AG10803 (cell line): Measurements from ENCODE around the gene DENND1A.

Source experiments
- DNase-seq: peaks from one replicate; pipeline ENCODE4 v3.0.0; 2010; ENCODE audit warnings: low read depth
- H3K4me3 ChIP-seq: 2 replicates; pipeline ENCODE4 v1.5.1; 2011; ENCODE audit warnings: mild to moderate bottlenecking, low read length, control low read depth
- CTCF ChIP-seq: conservative IDR thresholded peaks from 2 replicates; pipeline ENCODE4 v1.5.1; 2011; ENCODE audit warnings: mild to moderate bottlenecking, low read length, control low read depth, inconsistent platforms

The DENND1A gene

DNA sequence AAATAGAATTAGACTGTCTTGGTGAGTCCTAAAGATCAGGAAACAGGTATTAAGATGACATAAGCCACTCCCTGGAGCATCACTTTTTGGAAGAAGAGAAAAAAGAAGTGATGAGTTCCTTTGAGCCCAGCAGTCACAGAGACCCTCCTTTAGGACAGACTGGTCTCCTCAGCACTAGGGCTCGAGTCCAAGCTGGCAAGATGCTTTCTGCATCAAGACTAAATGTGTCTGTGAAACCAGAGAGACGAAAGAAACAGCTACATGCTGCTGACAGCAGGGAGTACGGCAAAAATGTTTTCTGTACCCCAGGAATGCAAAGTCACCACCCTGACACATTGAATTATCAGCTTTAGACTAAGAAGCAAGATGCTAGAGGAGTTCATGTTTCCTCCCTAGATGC, 389.5 kb downstream of the DENND1A start:
- no peak for DNase-seq
- no peak for TF ChIP-seq CTCF
- H3K4me3 ChIP-seq, result no peak overlapping the region

DNA sequence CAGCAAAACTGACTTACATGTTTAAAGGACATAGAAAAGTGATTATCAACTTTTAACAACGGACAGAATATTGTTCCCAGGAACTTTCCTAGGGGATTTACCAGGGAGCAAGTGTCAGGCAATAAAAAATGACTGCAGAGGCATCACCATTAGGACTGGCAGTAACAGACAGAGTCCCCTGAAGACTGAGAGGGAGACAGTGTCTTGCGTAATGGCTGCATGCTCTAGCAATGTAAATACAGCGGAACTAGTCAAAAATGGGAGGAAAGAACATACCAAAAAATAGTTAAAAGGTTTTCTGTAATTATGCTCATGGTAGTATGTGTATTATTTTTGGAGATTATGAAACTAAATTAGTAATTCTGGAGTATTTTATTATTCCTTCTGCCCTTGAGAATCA, 392.1 kb downstream of the DENND1A start:
- no peak for TF ChIP-seq CTCF
- no peak overlapping the region for H3K4me3 ChIP-seq
- DNase-seq, result no peak

DNA sequence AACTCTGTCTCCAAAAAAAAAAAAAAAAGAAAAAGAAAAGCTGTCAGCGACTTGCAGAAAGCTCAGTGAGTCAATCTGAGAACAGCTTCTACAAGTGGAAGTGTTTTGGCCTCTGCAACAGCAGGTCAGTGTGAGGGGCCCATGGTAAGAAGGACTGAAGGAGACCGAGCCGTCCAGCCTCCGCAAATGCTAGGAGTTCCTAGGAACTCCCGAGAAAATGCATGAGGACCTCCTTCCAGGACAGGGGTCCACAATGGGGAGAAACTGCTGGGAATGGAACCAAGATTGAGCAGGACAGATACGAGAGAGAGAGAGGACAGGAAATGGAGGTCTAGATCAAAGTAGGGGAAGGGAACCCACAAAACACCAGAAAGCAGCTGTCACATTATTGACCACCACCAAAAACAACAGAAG, 393.5 kb downstream of the DENND1A start:
- no peak overlapping the region for H3K4me3 ChIP-seq
- no peak for DNase-seq
- TF ChIP-seq CTCF, result no peak

- no peak for TF ChIP-seq CTCF
- H3K4me3 ChIP-seq, result no peak overlapping the region
- no peak for DNase-seq
These were observed 395.6 kb downstream of the DENND1A start for GRCh38 chr9:123534336-123534735.

DNA sequence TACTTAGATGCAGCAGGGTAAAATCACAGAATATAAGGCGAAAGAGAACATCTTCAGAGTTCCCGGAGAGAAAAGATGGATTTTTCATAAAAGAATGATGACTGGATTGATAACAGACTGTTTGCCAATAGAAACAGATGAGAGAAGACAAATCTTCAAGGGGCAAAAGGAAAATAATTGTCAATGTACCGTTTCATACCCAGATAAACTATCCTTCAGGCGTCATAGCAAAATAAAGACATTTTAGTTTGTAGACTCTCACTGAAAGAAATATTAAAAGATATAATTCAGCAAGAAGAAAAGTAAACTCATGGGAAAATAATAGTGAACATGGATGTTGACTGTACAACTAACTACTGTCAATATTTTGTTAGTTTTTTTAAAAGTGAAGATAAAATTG, 399.7 kb downstream of the DENND1A start:
- no peak overlapping the region for H3K4me3 ChIP-seq
- TF ChIP-seq CTCF, result no peak
- DNase-seq, result no peak

GRCh38 chr9:123528501-123528900, 401.4 kb downstream of the DENND1A start:
- TF ChIP-seq CTCF, result no peak
- DNase-seq, result no peak
- no peak overlapping the region for H3K4me3 ChIP-seq

DNA sequence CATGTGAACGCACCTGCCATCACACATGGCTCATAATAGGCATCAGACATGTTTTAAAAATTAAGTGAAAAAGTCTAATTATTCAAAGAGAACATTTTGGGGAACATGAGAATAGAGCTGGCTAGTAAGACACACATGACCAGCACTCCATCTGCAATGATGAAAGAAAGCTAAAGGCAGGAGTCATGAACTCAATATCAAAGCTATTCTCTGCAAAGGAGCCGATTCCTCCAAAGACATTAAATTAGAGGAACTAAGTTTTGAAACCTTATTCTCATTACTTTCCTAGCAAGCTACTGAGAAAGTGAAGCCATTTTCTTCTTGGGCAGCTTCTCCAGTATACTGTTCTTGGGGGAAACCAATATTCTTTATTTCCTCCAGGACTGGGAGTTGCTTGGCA, 401.9 kb downstream of the DENND1A start:
- no peak overlapping the region for H3K4me3 ChIP-seq
- no peak for TF ChIP-seq CTCF
- DNase-seq, result no peak
